SK-N-SH (cell line): Measurements from ENCODE around the gene ACSL6. TPM values are rescaled to one million over a fixed set of nuclear protein-coding genes. Genes with fewer than 3 reads are reported as not detected.

Experiments
- CTCF ChIA-PET: fragments of 300-600, 350-600 bp; formaldehyde crosslinking; extraction: SDS; loops from one replicate; lab custom pipeline; 2021; lab: Yijun Ruan, JAX
- POLR2A ChIA-PET: fragments of 350-600 bp; sonication (Branson Sonifier 250); formaldehyde crosslinking; extraction: SDS; loops from one replicate; lab custom pipeline; 2020; ENCODE audit warnings: antibody characterized with exemption, inconsistent platforms; lab: Yijun Ruan, JAX
- DNase-seq: peaks from one replicate; pipeline ENCODE4 v3.0.0; 2012
- H2AFZ ChIP-seq: fragments of 200-600 bp; sonication (generic); 2 replicates; pipeline ENCODE4 v1.8.1; 2016; ENCODE audit warnings: antibody characterized with exemption, mild to moderate bottlenecking, low read depth
- H3F3A ChIP-seq: fragments of 200-600 bp; sonication (generic); replicated peaks from 2 replicates; pipeline ENCODE3; 2016; ENCODE audit warnings: antibody characterized with exemption, mild to moderate bottlenecking; ENCODE audit not compliant: insufficient read depth
- H3K27ac ChIP-seq, 2 experiments: fragments of 200-500 bp in 1 of 2; fragments of 200-600 bp in 1 of 2; sonication (Bioruptor generic) in 1 of 2; sonication (generic), shearing (Covaris generic) in 1 of 2; 2 replicates each; pipeline versions ENCODE4 v1.5.1 to v1.6.1; 2014 to 2016; ENCODE audit warnings: low read depth in 2 of 2, inconsistent platforms in 1 of 2, low read length in 1 of 2, mild to moderate bottlenecking in 1 of 2, mixed read lengths in 1 of 2
- H3K27me3 ChIP-seq: fragments of 200-600 bp; sonication (generic), shearing (Covaris generic); 2 replicates; pipeline ENCODE4 v1.6.1; 2016; ENCODE audit warnings: mixed run types; ENCODE audit not compliant: insufficient read depth
- H3K36me3 ChIP-seq, 2 experiments: fragments of 200-500 bp in 1 of 2; fragments of 200-600 bp in 1 of 2; sonication (Bioruptor generic) in 1 of 2; sonication (generic) in 1 of 2; replicated peaks in 1 of 2; 2 replicates each; pipeline versions ENCODE3 to v1.5.1; 2014 to 2016; ENCODE audit warnings: low read length in 1 of 2, mild to moderate bottlenecking in 1 of 2; ENCODE audit not compliant: insufficient read depth in 2 of 2, control insufficient read depth in 1 of 2
- H3K4me1 ChIP-seq, 2 experiments: fragments of 200-500 bp in 1 of 2; fragments of 200-600 bp in 1 of 2; sonication (Bioruptor generic) in 1 of 2; sonication (generic), shearing (Covaris generic) in 1 of 2; 2 replicates each; pipeline versions ENCODE4 v1.5.1 to v1.6.1; 2014 to 2016; ENCODE audit warnings: low read depth in 1 of 2, low read length in 1 of 2, mixed run types in 1 of 2; ENCODE audit not compliant: insufficient read depth in 2 of 2, control insufficient read depth in 1 of 2
- H3K4me2 ChIP-seq: fragments of 200-600 bp; sonication (generic), shearing (Covaris generic); 2 replicates; pipeline ENCODE4 v1.6.1; 2017; ENCODE audit warnings: mixed run types
- H3K4me3 ChIP-seq, 2 experiments: fragments of 200-500 bp in 1 of 2; fragments of 200-600 bp in 1 of 2; sonication (Bioruptor generic) in 1 of 2; sonication (generic), shearing (Covaris generic) in 1 of 2; 2 replicates each; pipeline versions ENCODE4 v1.5.1 to v1.8.1; 2014 to 2016; ENCODE audit warnings: low read depth in 2 of 2, inconsistent platforms in 1 of 2, low read length in 1 of 2, mild to moderate bottlenecking in 1 of 2, mixed read lengths in 1 of 2, moderate library complexity in 1 of 2
- H3K79me2 ChIP-seq: fragments of 200-600 bp; sonication (generic); 2 replicates; pipeline ENCODE4 v1.8.1; 2017; ENCODE audit warnings: mild to moderate bottlenecking; ENCODE audit not compliant: insufficient read depth
- H3K9ac ChIP-seq: fragments of 200-600 bp; sonication (generic); 2 replicates; pipeline ENCODE4 v1.6.1; 2017; ENCODE audit warnings: mixed run types
- H3K9me2 ChIP-seq: fragments of 200-600 bp; sonication (generic); 2 replicates; pipeline ENCODE4 v1.6.1; 2017; ENCODE audit warnings: mixed run types
- H3K9me3 ChIP-seq: fragments of 200-600 bp; sonication (generic); 2 replicates; pipeline ENCODE4 v1.6.1; 2017; ENCODE audit warnings: mixed run types, mild to moderate bottlenecking, moderate library complexity
- H4K20me1 ChIP-seq: fragments of 200-600 bp; sonication (generic); 2 replicates; pipeline ENCODE4 v1.6.1; 2017; ENCODE audit warnings: mild to moderate bottlenecking, mixed run types; ENCODE audit not compliant: insufficient read depth
- EZH2phosphoT487 ChIP-seq: fragments of 200-600 bp; sonication (generic); IDR thresholded peaks from 2 replicates; pipeline ENCODE4 v1.6.1; 2017; ENCODE audit warnings: low read depth, mixed run types, mild to moderate bottlenecking, antibody characterized with exemption, moderate library complexity, borderline replicate concordance
- FOXJ3 ChIP-seq: sonication (generic); formaldehyde crosslinking; IDR thresholded peaks from 2 replicates; pipeline ENCODE4 v1.5.1; 2020; ENCODE audit warnings: mild to moderate bottlenecking, missing genetic modification reagents
- GABPA ChIP-seq: IDR thresholded peaks from 2 replicates; pipeline ENCODE4 v1.4.0; 2012; ENCODE audit warnings: low read depth, mild to moderate bottlenecking
- GATA2 ChIP-seq: sonication (generic); formaldehyde crosslinking; IDR thresholded peaks from 2 replicates; pipeline ENCODE4 v1.5.0; 2020; ENCODE audit warnings: mild to moderate bottlenecking, missing genetic modification reagents
- MAX ChIP-seq: IDR thresholded peaks from 2 replicates; pipeline ENCODE4 v1.4.0; 2012; ENCODE audit warnings: low read depth
- MXI1 ChIP-seq: IDR thresholded peaks from 2 replicates; pipeline ENCODE4 v1.6.1; 2012; ENCODE audit warnings: mild to moderate bottlenecking, low read depth, low read length, improper control_type of control experiment
- POLR2AphosphoS5 ChIP-seq: IDR thresholded peaks from 2 replicates; pipeline ENCODE4 v1.6.1; 2012; ENCODE audit warnings: low read depth, low read length
- RFX5 ChIP-seq: IDR thresholded peaks from 2 replicates; pipeline ENCODE4 v1.6.1; 2012; ENCODE audit warnings: mild to moderate bottlenecking, improper control_type of control experiment, low read length
- SIN3A ChIP-seq: IDR thresholded peaks from 2 replicates; pipeline ENCODE4 v1.6.1; 2012; ENCODE audit warnings: low read depth, mild to moderate bottlenecking, low read length, moderate library complexity, borderline replicate concordance
- SMC3 ChIP-seq: IDR thresholded peaks from 2 replicates; pipeline ENCODE4 v1.6.1; 2012; ENCODE audit warnings: low read depth, low read length, improper control_type of control experiment
- TEAD4 ChIP-seq: IDR thresholded peaks from 2 replicates; pipeline ENCODE4 v1.4.0; 2012; ENCODE audit warnings: mild to moderate bottlenecking, borderline replicate concordance; ENCODE audit not compliant: insufficient read depth
- USF2 ChIP-seq: fragments of 150-350 bp; IDR thresholded peaks from 2 replicates; pipeline ENCODE4 v1.6.1; 2017; ENCODE audit warnings: antibody characterized with exemption, low read length, low read depth, borderline replicate concordance
- YY1 ChIP-seq: IDR thresholded peaks from 2 replicates; pipeline ENCODE4 v1.4.0; 2012; ENCODE audit warnings: low read depth, mild to moderate bottlenecking
- ZBTB33 ChIP-seq: IDR thresholded peaks from 2 replicates; pipeline ENCODE4 v1.4.0; 2012; ENCODE audit warnings: low read depth, borderline replicate concordance
- polyA plus RNA-seq, 3 experiments: library from polyadenylated mRNA; depleted of rRNA; stranded (reverse); fragments of >200 nt; gene quantifications; 2 replicates each; pipeline ENCODE4 v1.2.3, GENCODE V29; 2012

ACSL6 gene
- polyA plus RNA-seq, 1 of the 3 experiments (the other 2 are of a cell fraction), result 0.46 TPM

GRCh38 chr5:131932235-131932634, 79.2 kb downstream of the ACSL6 start (continued):
- no peak for TF ChIP-seq SIN3A
- TF ChIP-seq EZH2phosphoT487, result no peak
- no peak for TF ChIP-seq USF2
- TF ChIP-seq YY1, result no peak
- TF ChIP-seq ZBTB33, result no peak
- TF ChIP-seq, all 33 proteins: peak for 0

- no peak overlapping the region for H2AFZ ChIP-seq
- H3K27me3 ChIP-seq, result no peaks in the 10 kb centered on the region; the same call in 1 of the 2 replicates
- DNase-seq, result no peak
- H3K27ac ChIP-seq, result no peak overlapping the region
- TF ChIP-seq MXI1 (no peak), TEAD4 (no peak), YY1 (no peak), GATA2 (CRISPR knock-in tag) (no peak), GABPA (no peak), SMC3 (no peak), FOXJ3 (CRISPR knock-in tag) (no peak), MAX (no peak), ZBTB33 (no peak), RFX5 (no peak), POLR2AphosphoS5 (no peak)
- TF ChIP-seq, all 33 proteins: peak for 0
- no peak overlapping the region for H3K4me2 ChIP-seq
- ChIA-PET POLR2A (no interaction called here), CTCF (no interaction called here)
- no peak overlapping the region for H3K4me3 ChIP-seq
- no peaks in the 10 kb centered on the region for H3K79me2 ChIP-seq
- no peaks in the 10 kb centered on the region for H3K36me3 ChIP-seq
- no peaks in the 10 kb centered on the region for H3F3A ChIP-seq
- no peak overlapping the region for H3K9ac ChIP-seq
- H3K9me2 ChIP-seq, result no peaks in the 10 kb centered on the region
- no peaks in the 10 kb centered on the region for H3K9me3 ChIP-seq
- no peaks in the 10 kb centered on the region for H3K4me1 ChIP-seq
- no peaks in the 10 kb centered on the region for H4K20me1 ChIP-seq
These were observed 82.5 kb downstream of the ACSL6 start for GRCh38 chr5:131928957-131929356.
